Heart left ventricle (tissue), 16 donors: Measurements from ENCODE around the gene LACTBL1. TPM values are rescaled to one million over a fixed set of nuclear protein-coding genes. Genes with fewer than 3 reads are reported as not detected.

ENCODE experiments used
- ATAC-seq, 4 donors: fragments of 200-7000 bp; cut with Tn5 transposase; one replicate each; pipeline ENCODE4 v1.9.1; 2020 to 2022; ENCODE audit warnings: moderate library complexity in 4 of 4, mild to moderate bottlenecking in 3 of 4, moderate number of reproducible peaks in 1 of 4
- DNase-seq, 5 donors: peaks; one replicate each; pipeline ENCODE4 v3.0.0-alpha.2; 2020
- H3K27ac ChIP-seq, 12 donors: fragments of 200-600 bp; sonication (generic) in 4 of 12; one replicate each; pipeline versions ENCODE4 v1.5.0 to v1.8.0; 2016 to 2022; ENCODE audit warnings: mild to moderate bottlenecking in 2 of 12
- H3K27me3 ChIP-seq, 9 donors: fragments of 200-600 bp; sonication (generic) in 2 of 9; one replicate each; pipeline versions ENCODE4 v1.5.1 to v1.8.0; 2016 to 2022; ENCODE audit warnings: mild to moderate bottlenecking in 3 of 9
- H3K36me3 ChIP-seq, 9 donors: fragments of 200-600 bp; sonication (generic) in 2 of 9; one replicate each; pipeline versions ENCODE4 v1.5.0 to v1.8.0; 2018 to 2022; ENCODE audit warnings: mild to moderate bottlenecking in 2 of 9
- H3K4me1 ChIP-seq, 12 donors: fragments of 200-600 bp; sonication (generic) in 4 of 12; one replicate each; pipeline versions ENCODE4 v1.5.0 to v1.8.0; 2016 to 2022; ENCODE audit warnings: mild to moderate bottlenecking in 3 of 12
- H3K4me3 ChIP-seq, 12 donors: fragments of 200-600 bp; sonication (generic) in 4 of 12; one replicate each; pipeline versions ENCODE4 v1.5.0 to v1.8.0; 2017 to 2022; ENCODE audit warnings: mild to moderate bottlenecking in 9 of 12, moderate library complexity in 4 of 12
- H3K9me3 ChIP-seq, 12 donors: fragments of 200-600 bp; sonication (generic) in 4 of 12; one replicate each; pipeline versions ENCODE4 v1.5.0 to v1.8.0; 2016 to 2022; ENCODE audit warnings: mild to moderate bottlenecking in 1 of 12
- POLR2A ChIP-seq, 2 donors: fragments of 450-650 bp; IDR thresholded peaks; one replicate each; pipeline ENCODE4 v1.6.1; 2017; ENCODE audit warnings: antibody characterized with exemption in 2 of 2, mild to moderate bottlenecking in 2 of 2, moderate library complexity in 2 of 2
- WGBS, 4 donors: extraction: QIAGEN DNeasy Blood & Tissue Kit in 2 of 4; methylation state at CpG; one replicate each; pipeline versions ENCODE4 v1.1.5 to v1.1.7; 2013 to 2018; 5-methylcytosine and 5-hydroxymethylcytosine counted together
- intact Hi-C, 10 donors: fragments of 100-400 bp; cut with DNase I; formaldehyde crosslinking; loops; one replicate each; pipeline versions ENCODE4 v1.11.1 to v1.14.2; 2022
- polyA plus RNA-seq, 2 donors: library from polyadenylated mRNA; stranded (reverse); fragments of 200-250 nt; gene quantifications; one replicate each; pipeline ENCODE4 v1.2.3, GENCODE V29; 2013
- total RNA-seq, 9 donors: library from RNA; depleted of rRNA in 2 of 9; stranded (reverse); fragments of >200 nt in 2 of 9; fragmentation: NEBNext Ultra II Directional in 3 of 9; extraction: Animal tissue kit (Norgen Biotek cat#: 25700) in 3 of 9; gene quantifications; one replicate each; pipeline versions ENCODE4 v1.1.0 to v1.2.4, GENCODE V29; 2016 to 2023
- TF ChIP-seq, protein P1 (sequence below), 12 donors: fragments of 200-600 bp; sonication (generic) in 4 of 12; IDR thresholded peaks; one replicate each; pipeline versions ENCODE4 v1.5.0 to v1.8.0; 2018 to 2022; ENCODE audit warnings: antibody characterized with exemption in 12 of 12, mild to moderate bottlenecking in 5 of 12
- donor health status: ischemic (EF 13 %, LVEDD 7.1; RV severe dilation, severe dysfunction).
- donor health status: healthy with polysubstance abuse.
- donor health status: DM: no; HTN: yes; CAD: no.
- donor health status: DM: no; HTN: no; CAD: no.
- donor health status: ischemic (EF 25% LVEDD 6.9; RV normal size, moderate dysfunction).
- donor health status: ischemic (EF 25% LVEDD 5.7; RV mildly dilated, moderate dysfunction).
- donor health status: healthy.
- donor health status: DM: yes; HTN: yes; CAD: no.
- donor health status: ischemic (EF 35%, LVEDD 5.7; RV mildly dilated, moderate dysfunction).
- donor health status: nonischemic (EF 11% LVEDD 7.7; RV severe dilation, severe dysfunction).
- donor health status: DM: yes; HTN: yes; CAD: no.
- donor health status: PGD.
- donor health status: ischemic (EF 29% LVEDD 5.4; RV normal size, mild dysfunction).
- donor health status: nonischemic (EF 23%, LVEDD 6.1; RV moderate dilation, normal function).

Gene LACTBL1
- total and polyA plus RNA-seq, 11 donors = not detected

DNA sequence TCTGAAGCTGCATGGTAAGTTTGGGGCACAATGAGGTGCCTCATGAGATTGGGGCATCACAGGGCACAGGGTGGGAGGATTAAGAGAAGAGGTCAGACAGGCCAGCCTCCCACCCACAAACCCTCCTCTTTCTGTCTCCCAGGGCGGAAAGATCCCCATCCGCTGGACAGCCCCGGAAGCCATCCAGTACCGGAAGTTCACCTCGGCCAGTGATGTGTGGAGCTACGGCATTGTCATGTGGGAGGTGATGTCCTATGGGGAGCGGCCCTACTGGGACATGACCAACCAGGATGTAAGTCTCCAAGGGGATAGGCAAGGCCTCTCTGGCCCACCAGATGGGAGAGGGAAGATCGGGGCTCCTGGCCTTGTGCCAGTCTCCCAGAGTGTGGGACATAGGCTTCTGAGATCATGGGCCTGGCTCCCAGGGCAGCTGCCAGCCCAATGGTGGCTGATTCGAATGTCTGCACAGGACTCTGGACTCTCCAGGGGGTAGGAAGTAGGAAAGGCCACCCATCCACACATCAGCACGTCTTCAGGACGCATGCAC is 63.7 kb downstream of the LACTBL1 start:
- H3K4me3 ChIP-seq = no peak overlapping the region
- ATAC-seq = no peak
- no peak for TF ChIP-seq POLR2A (IDR thresholded peaks at IDR 0.05)
- TF ChIP-seq, protein P1, sequence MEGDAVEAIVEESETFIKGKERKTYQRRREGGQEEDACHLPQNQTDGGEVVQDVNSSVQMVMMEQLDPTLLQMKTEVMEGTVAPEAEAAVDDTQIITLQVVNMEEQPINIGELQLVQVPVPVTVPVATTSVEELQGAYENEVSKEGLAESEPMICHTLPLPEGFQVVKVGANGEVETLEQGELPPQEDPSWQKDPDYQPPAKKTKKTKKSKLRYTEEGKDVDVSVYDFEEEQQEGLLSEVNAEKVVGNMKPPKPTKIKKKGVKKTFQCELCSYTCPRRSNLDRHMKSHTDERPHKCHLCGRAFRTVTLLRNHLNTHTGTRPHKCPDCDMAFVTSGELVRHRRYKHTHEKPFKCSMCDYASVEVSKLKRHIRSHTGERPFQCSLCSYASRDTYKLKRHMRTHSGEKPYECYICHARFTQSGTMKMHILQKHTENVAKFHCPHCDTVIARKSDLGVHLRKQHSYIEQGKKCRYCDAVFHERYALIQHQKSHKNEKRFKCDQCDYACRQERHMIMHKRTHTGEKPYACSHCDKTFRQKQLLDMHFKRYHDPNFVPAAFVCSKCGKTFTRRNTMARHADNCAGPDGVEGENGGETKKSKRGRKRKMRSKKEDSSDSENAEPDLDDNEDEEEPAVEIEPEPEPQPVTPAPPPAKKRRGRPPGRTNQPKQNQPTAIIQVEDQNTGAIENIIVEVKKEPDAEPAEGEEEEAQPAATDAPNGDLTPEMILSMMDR (IDR thresholded peaks at IDR 0.05) = no peak
- no peak overlapping the region for H3K27ac ChIP-seq
- H3K27me3 ChIP-seq = peaks cover 0 to 5% (median 0%) of the 10 kb centered on the region in 9 donors
- H3K9me3 ChIP-seq = no peaks in the 10 kb centered on the region
- DNase-seq = no peak
- H3K36me3 ChIP-seq = no peaks in the 10 kb centered on the region
- no peaks in the 10 kb centered on the region for H3K4me1 ChIP-seq
- intact Hi-C loops = no loop called here
- 84 to 89% (median 86%) methylated on average over 9 to 11 of the region's 11 CpGs for WGBS, 4 donors

DNA sequence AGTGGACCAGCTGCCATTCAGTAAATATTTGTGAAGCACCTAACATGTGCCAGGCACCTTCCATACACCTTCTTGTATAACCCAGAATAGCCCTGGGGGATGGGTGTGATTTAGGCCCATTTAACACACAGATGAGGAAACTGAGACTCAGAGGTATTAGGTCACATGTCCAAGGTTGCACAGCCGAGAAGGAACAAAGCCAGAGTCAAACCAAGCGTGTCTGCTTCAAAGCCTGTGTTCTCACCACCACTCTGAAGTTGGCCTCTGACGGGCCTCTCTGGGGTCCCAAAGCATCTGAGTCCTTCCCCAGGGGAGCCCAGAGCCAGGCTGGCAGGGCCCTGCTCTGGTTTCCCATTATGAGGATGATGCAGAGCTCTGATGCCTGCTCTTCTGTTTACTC is 65.1 kb downstream of the LACTBL1 start:
- intact Hi-C loops = no loop called here
- ATAC-seq = no peak
- 86 to 90% (median 88%) methylated on average over 2 to 3 of the region's 3 CpGs for WGBS, 4 donors
- TF ChIP-seq, protein P1 (IDR thresholded peaks at IDR 0.05) = no peak
- TF ChIP-seq POLR2A (IDR thresholded peaks at IDR 0.05) = no peak
- no peaks in the 10 kb centered on the region for H3K9me3 ChIP-seq
- H3K4me3 ChIP-seq = no peak overlapping the region
- no peaks in the 10 kb centered on the region for H3K27me3 ChIP-seq
- no peak for DNase-seq
- H3K4me1 ChIP-seq = no peaks in the 10 kb centered on the region
- H3K36me3 ChIP-seq = no peaks in the 10 kb centered on the region
- no peak overlapping the region for H3K27ac ChIP-seq

DNA sequence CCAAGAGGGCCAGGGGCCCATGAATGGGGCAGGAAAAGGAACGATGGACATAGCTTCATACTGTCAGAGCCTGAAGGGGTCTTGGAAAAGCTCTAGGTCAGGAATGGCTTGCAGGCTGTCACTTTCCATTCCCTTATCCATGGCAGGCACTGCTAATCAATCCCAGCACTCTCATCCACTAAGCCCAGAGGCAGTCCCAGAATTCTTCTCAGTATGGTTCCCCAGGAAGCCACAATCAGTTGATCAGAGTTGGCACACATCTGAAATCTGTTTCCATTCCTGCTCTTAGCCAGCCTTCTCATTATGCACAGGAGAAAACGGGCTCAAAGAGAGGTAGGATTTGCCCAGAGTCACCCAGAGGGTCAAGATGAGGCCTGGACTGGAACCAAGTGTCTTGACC is 65.7 kb downstream of the LACTBL1 start:
- no peak for ATAC-seq
- Histone ChIP-seq H3K27me3 (no peaks in the 10 kb centered on the region), H3K4me3 (no peak overlapping the region), H3K9me3 (no peaks in the 10 kb centered on the region), H3K4me1 (no peaks in the 10 kb centered on the region), H3K27ac (no peak overlapping the region), H3K36me3 (no peaks in the 10 kb centered on the region)
- TF ChIP-seq, protein P1 (IDR thresholded peaks at IDR 0.05) = no peak
- no peak for DNase-seq
- intact Hi-C loops = no loop called here
- 71 to 82% (median 75%) methylated on average over 2 of the region's 2 CpGs for WGBS, 4 donors

DNA sequence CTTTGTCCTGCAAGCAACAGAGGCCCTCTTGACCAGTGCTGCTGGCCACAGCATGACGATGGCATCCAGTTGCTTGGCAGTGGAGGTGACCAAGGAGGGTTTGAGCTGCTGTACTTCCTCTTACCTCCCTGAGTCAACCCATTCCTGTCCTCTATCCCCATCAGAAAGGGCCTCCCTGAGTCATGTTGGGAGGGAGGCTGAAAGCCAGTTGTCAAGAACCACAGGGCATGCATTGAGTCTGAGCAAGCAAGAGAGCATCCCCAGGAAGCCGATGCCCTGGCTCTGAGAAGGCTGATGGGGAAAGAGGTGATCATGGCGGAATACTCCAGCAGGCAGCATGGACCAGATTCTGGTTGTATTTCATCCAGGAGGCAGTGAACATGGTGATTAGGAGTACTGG is 69.6 kb downstream of the LACTBL1 start:
- Histone ChIP-seq H3K27ac (no peak overlapping the region), H3K4me3 (no peak overlapping the region), H3K27me3 (no peaks in the 10 kb centered on the region), H3K4me1 (no peaks in the 10 kb centered on the region), H3K9me3 (no peaks in the 10 kb centered on the region), H3K36me3 (no peaks in the 10 kb centered on the region)
- TF ChIP-seq POLR2A (IDR thresholded peaks at IDR 0.05) = no peak
- TF ChIP-seq, protein P1 (IDR thresholded peaks at IDR 0.05) = no peak
- no peak for ATAC-seq
- WGBS, 4 donors = 85 to 96% (median 95%) methylated on average over 3 of the region's 3 CpGs
- DNase-seq = no peak
- intact Hi-C loops = no loop called here

Other genes with a start within 250 kb of the LACTBL1 start
- under 1 TPM in 1 of 9 donors, not detected in 8; 0.56 TPM for gene TEX46, start 43.0 kb upstream of the LACTBL1 start, total RNA-seq
- gene TEX46, start 43.0 kb upstream of the LACTBL1 start, polyA plus RNA-seq = not detected
- 10 to 100 TPM; 27.2 to 37.2 (median 29.7) TPM for gene KDM1A, start 46.6 kb upstream of the LACTBL1 start, total RNA-seq
- 10 to 100 TPM; 14.8 to 32.8 TPM for gene KDM1A, start 46.6 kb upstream of the LACTBL1 start, polyA plus RNA-seq
- 10 to 100 TPM; 24.7 to 42.3 (median 32.6) TPM for gene LUZP1, start 196.0 kb upstream of the LACTBL1 start, total RNA-seq
- gene LUZP1, start 196.0 kb upstream of the LACTBL1 start, polyA plus RNA-seq = 10 to 100 TPM in 1 of 2 donors, 1 to 10 TPM in 1; 6.1 to 28.1 TPM
- gene HTR1D, start 244.6 kb upstream of the LACTBL1 start, total RNA-seq = under 1 TPM in 2 of 9 donors, not detected in 7; 0.10 to 0.16 TPM
- under 1 TPM; 0.01 to 0.04 TPM for gene HTR1D, start 244.6 kb upstream of the LACTBL1 start, polyA plus RNA-seq